DMS 273 (cell line): ENCODE results near the gene OCIAD2.
"Not testable (repeated sequence)": the region's sequence is repeated elsewhere in the genome, so short reads cannot be mapped to it uniquely, and the experiment has no call there.

ENCODE experiments used
- DNase-seq: peaks from one replicate; lab custom pipeline; 2025; ENCODE audit not compliant: unreplicated experiment; lab: John Stamatoyannopoulos, UW

The OCIAD2 gene

DNA sequence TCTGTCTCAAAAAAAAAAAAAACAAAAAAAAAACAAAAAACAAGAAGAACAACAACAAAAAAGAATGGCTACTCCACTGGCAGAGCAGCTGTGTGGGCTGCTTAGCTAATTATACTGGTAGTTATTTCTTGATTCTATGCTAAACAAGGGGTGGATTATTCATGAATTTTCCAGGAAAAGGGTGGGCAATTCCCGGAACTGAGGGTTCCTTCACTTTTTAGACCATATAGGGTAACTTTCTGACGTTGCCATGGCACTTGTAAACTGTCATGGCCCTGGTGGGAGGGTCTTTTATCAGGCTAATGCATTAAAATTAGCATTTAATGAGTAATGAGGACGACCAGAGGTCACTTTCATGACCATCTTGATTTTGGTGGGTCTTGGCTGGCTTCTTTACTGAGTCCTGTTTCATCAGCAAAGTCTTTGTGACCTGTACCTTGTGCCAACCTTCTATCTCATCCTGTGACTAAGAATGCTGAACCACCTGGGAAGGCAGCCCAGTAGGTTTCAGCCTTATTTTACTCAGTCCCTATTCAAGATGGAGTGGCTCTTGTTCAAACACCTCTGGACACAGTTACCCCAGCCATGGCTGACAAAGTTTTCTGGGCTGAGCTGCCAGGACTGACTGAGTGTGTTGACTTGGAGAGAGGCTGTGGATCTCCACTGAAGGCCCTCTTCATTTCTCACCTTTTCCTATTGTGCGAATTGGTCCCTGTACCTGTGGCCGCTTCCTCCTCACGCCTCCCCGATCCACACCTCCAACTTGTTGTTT, 1.3 kb upstream of the OCIAD2 start:
- DNase-seq = no peak

DNA sequence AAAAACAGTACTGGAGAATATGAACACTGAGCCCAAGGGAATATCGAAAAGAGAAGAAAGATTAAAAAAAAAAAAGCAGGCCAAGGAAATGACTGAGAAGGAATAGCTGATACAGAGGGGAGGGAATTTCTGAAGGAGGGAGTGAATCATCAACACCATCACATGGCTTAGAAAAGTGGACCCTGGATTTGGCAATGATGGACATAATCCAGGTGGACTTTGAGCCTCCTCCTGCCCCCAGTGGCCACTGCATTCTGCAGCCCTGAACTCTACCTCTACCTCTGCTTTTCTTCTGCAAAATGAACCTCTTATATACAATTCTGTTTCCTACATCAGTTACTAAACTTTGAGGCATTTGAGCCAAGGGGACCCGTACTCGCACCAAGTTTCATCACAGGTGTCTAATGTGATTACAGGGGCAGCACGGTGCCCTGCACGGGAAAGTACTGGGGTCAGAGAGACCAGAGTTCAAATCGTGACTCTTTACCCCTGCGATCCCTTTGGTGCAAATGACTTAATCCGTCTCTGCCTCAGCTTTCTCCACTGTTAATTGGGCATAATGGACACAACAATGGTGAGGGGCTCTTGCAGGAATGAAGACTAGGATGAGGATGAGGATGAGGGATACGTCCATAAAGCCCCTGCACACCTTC, 1.1 kb downstream of the OCIAD2 start:
- DNase-seq = no peak

DNA sequence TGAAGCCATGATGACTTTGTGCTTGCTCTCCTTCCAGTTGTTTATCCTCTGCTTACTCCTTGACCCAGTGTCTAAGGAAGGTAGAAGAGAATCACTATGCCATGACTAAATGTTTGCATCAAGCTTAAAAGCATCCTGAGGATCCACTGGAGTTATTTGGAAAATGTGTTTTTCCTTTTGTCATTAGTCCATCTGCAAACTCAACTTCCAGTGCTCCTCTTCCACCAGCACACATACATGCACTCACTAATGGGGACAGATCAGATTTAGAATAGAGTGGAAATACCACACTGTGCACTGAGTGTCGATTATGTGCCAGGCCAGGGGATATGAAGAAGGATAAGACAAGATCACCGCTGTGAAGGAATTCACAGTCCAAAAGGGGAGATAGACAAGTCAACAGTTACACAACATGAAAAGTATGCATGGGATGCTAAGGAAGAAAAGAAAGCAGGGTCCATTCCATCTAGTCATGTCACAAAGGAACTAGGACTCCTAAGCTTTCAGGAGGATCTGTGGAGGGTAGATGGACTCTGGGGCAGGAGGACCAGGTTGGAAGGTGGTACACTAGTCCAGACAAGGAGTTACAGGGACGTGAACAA, 1.9 kb downstream of the OCIAD2 start:
- DNase-seq = no peak

DNA sequence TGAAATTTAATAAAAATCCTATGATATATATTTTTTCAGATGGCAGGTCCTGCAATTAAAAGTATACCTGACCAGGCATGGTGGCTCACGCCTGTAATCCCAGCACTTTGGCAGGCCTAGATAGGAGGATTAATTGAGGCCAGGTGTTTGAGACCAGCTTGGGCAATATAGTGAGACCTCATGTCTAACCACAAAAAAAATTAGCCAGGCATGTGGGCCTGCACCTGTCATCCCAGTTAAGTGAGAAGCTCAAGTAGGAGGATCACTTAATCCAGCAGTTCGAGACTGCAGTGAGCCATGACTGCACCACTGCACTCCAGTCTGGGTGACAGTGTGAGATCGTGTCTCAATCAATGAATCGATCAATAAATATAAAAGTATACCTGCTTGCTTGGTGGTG, 2.5 kb downstream of the OCIAD2 start:
- peak; percentile 76 for DNase-seq

DNA sequence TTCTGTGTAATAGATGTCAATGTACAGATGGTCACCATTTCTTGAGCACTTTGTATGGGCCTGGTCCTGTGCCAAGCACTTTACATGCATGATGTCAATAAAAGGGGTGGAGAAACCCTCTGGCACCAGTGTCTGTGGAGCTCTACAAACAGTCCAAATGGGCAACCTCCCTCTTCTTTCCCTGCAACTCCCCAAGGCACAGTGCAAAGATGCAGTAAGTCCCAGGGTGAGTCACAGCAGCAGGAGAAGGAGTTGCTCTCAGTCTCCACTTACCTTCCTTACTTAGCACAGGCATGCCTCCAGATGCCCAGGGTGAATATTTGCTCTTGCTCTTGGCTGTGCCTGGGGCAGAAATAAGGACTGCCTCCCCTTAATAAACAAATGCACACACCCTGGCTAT, 4.3 kb downstream of the OCIAD2 start:
- DNase-seq = peak; percentile 90

DNA sequence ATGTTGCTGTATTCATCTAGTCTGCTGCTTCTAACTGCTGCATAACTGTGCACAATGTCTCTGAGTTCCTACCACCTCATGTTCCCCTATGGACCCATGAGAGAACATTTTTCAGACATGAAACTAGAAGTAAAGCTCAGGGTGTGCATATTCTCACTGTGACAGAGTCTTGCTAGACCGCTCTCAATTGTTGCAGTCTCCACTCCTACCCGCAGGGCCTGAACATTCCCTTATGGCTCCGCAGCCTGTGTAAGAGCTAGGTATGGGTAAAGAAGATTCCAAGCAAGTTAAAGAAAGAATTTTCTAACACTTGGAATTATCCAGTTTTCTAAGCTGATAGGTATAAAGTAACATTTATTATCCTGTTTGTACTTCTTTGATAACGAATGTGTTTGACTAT, 5.4 kb downstream of the OCIAD2 start:
- no peak for DNase-seq

DNA sequence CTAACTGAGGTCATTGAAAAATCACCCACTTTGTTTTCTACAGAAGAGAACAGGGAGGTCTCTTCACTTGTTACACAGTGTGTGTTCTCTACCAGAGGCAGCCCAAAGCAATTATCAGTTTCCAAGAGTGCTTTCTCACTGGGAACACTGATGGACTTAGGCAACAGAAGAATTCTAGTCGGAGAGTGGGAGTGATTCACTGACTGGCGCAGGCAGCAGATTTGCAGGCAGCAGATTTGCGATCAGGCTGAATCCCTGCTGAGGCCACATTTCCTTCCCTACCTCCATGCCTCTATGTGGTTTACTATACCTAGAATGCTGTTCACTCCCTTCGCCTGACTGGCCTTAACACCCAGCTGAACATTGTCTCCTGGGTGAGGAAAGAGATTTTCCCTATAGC, 6.6 kb downstream of the OCIAD2 start:
- no peak for DNase-seq

DNA sequence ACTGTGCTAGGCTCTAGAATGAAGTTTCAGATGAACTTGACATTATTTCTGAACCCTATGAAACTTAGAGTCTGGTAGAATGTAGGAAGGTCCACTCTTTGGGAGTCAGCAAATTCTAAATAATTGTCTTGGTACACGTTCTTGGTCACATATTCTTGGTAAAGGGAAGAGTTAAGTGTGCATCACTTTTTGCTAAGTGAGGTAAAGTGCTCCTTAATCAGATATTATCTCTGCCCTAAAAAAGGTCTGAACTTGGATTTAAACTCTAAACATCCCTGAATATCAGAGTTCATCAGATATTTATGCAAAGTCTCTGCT, 7.2 kb downstream of the OCIAD2 start:
- no peak for DNase-seq

DNA sequence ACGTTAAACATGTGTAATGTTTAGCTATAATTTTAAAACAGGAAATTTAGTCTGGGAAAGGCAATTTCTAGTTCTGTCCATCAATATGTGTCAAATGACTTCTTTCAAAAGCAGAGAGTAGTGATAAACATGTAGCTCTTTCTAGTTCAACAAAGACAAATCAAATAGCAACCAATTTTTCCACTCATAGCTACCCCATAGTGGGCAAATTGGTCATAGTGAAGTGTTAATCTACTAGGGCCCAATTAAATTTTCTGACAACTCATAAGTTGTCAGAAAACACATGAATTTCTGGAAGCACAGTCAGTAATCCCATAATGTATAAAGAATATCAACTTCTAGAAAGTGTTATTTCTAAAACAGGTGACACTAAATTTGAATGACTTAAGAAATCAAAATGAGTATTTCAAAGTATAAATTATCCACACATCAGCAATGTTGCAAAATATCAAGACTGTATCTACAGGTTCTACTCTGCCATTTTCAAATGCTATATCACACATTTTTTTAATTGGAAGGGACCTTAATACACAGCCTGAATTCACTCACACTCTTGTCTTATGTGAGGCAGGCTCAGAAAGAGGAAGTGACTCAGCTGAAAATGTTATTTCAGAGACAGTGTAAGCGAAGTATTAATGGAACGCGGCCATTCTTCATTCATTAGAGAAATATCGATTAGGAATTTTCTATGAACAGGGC, 7.7 kb downstream of the OCIAD2 start:
- no peak for DNase-seq

DNA sequence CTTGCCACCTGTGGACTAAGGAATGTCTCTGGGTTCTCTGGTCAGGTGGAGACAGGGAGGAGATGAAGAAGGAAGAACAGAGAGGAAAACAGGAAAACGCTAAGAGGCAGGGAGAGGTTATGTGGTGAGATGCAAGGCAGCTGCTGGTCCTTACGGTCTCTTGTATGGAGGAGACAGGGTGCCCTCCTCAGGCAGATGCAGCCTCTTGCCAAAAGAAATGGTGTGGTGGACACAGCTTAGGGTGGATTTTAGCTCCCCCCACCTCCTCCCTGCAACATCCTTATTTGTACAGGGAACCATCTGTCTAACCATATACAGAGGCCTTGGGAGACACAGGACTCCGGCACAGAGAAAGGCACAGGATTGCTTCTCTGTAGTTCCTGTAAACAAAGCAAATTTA, 9.7 kb downstream of the OCIAD2 start:
- DNase-seq = peak; percentile 40

DNA sequence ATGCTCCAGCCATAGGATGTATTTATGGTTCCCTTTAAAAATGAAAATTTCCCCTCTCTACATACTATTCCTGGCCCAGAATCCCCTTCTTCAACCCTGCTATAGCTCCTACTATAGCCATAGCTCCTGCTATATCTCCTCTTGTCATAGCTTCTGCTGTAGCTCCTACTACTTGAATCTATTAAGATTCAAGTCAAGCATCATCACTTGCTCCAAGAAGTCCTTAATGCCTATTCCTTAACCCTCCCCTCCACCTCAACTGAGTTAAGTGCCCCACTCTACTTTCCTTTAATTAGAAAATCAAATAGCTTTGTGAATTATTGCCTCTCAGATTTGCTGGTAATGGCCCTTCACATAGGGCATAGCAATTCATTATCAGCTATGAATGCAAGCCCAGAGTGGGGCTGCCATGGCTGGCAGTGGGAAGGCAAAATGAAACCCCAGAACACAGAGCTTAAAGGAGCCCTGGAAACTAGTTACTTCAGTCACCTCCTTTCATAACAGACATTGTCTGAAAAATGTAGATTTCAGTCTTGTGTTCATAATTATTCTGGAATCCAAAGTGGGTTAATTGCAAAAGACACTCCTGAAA, 15.4 kb downstream of the OCIAD2 start:
- no peak for DNase-seq

DNA sequence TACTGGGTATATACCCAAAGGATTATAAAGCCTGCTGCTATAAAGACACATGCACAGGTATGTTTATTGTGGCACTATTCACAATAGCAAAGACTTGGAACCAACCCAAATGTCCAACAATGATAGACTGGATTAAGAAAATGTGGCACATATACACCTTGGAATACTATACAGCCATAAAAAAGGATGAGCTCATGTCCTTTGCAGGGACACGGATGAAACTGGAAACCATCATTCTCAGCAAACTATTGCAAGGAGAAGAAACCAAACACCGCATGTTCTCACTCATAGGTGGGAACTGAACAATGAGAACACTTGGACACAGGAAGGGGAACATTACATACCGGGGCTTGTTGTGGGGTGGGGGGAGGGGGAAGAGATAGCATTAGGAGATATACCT, 16.8 kb downstream of the OCIAD2 start:
- not testable (repeated sequence) for DNase-seq

DNA sequence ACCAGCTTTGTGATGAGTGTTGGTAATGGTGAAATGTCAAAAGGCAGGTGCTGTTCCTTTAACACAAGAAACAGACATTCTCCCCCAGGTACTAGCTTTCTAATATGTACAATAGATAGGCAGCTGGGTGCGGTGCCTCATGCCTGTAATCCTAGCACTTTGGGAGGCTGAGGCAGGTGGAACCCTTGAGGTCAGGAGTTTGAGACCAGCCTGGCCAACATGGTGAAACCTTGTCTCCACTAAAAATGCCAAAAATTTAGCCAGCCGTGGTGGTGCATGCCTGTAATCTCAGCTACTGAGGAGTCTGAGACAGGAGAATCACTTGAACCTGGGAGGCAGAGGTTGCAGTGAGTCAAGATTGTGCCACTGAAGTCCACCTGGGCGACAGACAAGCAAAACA, 24.9 kb downstream of the OCIAD2 start:
- not testable (repeated sequence) for DNase-seq

DNA sequence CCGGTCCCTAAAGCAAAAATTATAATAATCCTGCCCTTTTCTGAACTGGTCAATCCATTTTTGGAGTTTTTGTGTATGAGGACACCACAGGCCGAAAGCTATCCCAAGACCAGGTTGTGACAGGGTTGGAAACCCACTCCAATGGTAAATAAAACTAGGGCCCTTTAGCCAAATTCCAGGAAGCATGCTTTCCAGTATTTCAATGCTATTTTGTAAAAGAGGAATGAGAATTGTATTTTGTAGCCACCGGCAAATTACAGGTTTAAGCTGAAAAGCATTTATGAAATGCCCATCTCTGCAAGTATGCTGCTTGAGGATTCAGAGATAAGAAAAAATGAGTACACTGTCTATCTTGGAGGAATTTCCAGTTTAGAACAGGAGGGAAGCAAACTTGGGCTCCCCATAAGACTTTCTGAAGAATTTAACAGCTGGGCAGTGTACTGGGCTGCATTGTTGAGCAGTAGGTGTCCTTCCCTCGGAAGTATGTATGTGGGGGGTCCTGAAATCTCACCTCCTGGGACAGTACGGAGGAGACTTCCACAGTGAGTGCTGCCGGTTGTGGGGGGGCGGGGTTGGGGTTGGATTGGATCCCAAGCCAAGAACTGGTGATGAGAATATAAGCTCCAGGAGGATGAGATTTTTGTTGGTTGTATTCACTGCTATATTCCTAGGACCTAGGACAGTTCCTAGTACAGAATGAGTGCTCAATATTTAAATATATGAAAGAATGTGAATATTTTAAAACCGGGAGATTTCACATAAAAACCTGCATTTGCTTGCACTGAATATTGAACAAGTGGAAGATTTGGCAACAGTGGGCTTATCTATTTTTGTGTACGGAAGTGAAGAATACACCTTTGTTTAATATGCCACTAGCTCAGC, 26.8 kb downstream of the OCIAD2 start:
- no peak for DNase-seq

DNA sequence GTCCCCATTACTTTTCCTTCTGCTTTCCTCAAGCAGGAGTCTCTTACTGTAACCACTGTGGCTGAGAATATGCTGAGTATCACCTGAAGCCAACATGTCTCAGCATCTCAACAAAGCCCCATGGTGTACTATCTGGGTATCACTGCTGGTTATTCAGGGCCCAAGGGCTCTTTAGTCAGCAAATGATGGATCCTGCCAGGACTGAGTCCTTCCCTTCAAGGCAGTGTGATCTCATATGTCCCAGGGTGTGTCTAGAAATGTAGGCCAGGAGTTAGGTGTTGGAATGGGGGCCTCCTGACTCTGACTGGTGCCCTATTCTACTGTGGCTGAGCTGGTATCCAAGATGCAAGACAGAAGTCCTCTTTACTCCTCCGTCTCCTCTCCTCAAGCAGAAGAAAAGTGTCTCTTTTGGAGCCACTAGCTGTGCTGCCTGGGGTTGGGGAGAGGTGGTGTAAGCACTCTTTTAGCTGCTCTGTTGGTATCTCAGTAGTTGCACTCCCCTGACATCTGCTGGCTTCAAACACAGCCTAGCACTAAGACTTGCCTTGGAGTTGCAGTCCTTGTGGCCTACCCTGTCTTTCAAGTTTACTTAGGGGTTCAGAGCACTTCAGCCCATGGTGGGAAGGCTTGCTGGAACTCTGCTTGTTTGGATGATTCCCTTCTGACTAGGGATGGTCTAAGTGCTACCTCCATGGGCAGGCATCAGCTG, 28.6 kb downstream of the OCIAD2 start:
- DNase-seq = peak; percentile 13

DNA sequence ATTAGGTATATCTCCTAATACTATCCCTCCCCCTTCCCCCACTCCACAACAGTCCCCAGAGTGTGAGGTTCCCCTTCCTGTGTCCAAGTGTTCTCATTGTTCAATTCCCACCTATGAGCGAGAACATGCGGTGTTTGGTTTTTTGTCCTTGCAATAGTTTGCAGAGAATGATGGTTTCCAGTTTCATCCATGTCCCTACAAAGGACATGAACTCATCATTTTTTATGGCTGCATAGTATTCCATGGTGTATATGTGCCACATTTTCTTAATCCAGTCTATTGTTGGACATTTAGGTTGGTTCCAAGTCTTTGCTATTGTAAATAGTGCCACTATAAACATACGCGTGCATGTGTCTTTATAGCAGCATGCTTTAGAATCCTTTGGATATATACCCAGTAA, 41.9 kb downstream of the OCIAD2 start:
- DNase-seq = not testable (repeated sequence)

DNA sequence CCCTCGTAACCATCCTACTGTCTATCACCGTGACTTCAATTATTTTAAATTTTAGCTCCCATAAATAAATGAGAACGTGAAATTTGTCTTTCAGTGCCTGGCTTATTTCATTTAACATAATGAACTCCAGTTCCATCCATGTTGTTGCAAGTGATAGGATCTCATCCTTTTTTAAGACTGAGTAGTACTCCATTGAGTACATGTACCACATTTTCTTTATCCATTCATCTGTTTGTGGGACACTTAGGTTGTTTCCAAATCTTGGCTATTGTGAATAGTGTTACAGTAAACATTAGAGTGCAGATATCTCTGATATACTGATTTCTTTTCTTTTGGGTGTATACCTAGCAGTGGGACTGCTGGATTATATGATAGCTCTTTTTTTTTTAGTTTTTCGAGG, 42.8 kb downstream of the OCIAD2 start:
- no peak for DNase-seq

DNA sequence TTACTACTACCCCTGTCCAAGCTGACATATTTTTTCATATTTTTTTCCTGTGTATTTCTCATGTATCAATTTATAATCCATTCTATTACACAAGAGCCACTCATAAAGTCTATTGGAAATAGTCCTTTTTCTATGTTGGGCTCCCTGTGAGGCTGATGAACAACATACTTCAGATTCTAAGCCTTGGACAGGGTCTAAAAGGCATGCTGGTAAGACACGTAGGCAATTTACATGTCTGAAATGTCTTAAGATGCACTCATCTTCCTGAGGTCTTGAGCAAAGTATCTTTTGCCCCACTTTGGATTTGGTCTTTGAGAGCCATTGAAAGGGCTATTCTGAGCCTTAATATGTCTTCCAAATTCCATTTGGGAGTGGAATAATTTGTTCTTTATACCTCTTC, 43.9 kb downstream of the OCIAD2 start:
- DNase-seq = no peak

DNA sequence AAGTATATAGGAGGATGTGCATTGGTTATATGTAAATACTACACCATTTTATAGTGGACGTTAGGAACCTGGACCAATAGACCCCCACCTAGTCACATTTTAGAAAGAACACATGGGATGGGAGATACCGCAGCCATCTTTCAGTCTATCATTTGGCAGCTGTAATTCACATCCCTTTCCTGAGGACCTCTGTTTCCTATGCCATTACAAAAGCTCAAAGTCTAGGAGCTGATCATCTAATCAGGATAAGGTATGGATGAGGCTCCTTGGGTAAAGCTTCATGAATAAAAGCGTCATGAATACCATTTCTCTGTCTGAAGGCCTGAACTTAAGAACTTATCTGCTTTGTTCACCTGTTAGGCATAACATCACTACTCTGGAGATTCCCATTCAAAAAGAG, 44.5 kb downstream of the OCIAD2 start:
- no peak for DNase-seq

DNA sequence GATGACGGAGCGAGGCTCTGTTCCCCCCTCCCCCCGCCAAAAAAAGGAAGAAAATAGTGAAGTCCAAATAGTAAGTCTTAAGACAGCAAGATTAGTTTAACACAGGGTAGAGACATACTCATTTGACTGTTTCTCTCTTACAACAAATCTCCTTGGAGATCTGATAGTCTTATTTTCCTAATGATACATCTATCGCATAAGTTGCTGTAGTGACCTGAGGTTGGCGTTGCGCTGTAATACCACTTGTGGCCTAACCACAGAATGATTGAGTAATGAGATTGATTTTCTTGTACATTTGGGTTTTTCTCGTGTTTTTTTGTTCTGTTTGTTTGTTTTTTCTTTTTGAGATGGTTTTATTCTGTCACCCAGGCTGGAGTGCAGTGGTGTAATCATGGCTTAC, 48.4 kb downstream of the OCIAD2 start:
- DNase-seq = no peak
